GM18909 (cell line): ENCODE data around the gene FRMPD1.
"Not testable (repeated sequence)": the region's sequence is repeated elsewhere in the genome, so short reads cannot be mapped to it uniquely, and the experiment has no call there.

Experiments
- ATAC-seq: cut with Tn5 transposase; IDR thresholded peaks from one replicate; pipeline ENCODE4 v1.9.1; 2021; ENCODE audit warnings: mild to moderate bottlenecking; ENCODE audit not compliant: unreplicated experiment, poor library complexity

The FRMPD1 gene, protein sequence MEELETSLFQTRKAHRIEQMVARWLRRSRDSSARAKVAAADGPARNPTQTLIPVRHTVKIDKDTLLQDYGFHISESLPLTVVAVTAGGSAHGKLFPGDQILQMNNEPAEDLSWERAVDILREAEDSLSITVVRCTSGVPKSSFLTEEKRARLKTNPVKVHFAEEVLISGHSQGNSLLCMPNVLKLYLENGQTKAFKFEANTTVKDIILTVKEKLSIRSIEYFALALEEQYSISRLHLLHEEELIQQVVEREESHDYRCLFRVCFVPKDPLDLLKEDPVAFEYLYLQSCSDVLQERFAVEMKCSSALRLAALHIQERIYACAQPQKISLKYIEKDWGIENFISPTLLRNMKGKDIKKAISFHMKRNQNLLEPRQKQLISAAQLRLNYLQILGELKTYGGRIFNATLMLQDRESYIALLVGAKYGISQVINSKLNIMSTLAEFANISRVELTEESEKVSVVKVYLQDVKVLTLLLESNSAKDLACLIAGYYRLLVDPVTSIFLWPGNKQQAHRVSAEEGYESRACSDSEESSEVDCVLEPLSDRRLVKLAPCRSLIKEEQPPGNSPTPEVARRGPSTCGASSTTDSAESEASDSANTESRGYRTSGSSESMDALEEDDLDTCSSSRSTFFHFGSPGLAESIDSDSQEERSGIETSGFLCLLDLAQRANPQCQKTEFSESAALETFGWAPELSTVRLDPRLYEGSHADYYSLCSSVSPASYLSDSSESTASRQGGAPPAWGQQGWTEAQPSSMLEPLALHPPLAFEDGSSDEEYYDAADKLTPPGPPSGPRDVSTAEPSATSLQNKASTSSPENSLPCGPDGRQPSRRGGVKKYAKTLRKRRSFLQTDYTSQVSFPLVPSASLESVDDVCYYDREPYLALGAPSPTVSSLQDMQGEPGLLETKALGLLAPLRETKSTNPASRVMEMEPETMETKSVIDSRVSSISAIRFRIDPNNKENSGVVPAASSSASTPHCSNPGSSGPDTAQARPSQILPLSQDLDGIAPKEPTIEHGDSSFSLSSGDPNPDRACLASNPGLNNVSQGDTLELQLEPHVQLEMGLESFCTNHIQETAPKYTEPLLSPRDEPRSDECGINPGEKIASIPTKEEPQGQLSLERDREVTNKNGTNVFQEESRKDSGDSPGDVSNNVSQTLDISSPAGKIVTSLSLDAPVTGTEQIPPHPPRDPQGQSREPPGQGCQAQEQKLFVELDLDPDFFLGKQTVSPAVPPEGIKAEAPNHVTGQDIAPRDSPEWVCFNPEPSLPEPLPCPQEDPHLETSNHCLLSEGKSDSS (N-terminal part only)

DNA sequence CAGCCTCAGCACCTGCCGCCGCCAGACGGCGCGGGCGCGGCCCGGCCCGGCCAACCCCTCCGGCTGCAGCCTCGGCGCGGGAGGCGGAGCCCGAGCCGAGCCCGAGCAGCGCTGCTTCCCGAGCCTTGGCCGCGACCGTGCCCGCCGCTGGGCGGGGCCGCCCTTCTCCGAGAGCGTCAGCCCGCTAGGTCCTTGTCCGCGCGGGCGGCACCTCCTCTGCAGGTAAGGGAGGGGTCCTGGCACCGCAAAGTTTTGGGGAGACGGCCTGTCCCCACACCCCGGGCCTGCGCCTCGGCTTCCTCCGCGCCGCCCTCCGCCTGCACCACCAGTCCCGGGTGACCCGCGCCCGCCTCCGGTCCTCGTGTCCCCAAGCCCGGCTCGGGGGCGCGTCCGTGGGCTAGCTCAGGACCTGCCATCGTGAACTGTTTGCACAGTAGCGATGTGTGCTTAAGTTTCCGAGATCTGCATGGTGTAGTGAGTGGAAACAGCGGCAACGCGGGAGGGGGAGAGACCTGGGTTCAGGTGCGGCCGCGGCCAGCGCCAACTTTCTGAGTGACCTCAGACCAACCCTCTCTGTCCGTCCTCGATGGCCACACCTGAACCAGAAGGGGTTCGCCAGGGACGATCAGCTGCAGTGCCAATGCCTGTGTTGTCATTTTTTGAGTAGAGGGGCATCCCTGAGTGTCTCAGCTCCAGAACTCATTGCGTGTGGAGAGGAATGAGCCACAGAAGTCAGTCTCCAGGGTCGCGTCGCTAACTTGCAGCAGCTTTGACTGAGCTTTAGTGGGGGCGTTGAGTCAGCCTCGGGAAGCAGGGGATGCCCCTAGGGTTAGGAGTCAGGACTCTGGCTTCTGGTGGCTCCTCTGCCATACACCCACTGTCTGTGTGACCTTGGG is at the start of gene FRMPD1:
Gene FRMPD1, plus strand, starts transcription at position 82 of the 896 bp plus-strand sequence. CDS start 41,688 bp downstream, outside the sequence.
- ATAC-seq = peak; percentile 75

DNA sequence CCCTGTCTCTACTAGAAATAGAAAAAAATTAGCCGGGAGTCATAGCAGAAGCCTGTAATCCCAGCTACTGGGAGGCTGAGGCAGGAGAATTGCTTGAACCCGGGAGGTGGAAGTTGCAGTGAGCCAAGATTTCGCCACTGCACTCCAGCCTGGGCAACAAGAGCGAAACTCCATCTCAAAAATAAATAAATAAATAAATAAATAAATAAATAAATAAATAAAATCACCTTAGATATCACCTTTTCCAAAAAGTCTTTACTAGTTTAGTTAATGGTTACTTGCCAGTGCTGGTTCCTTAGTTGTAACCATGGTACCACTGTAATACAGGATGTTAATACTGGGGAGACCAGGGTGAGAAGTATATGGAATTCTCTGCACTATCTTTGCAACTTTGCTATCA is 48.7 kb upstream of the FRMPD1 start:
- not testable (repeated sequence) for ATAC-seq

DNA sequence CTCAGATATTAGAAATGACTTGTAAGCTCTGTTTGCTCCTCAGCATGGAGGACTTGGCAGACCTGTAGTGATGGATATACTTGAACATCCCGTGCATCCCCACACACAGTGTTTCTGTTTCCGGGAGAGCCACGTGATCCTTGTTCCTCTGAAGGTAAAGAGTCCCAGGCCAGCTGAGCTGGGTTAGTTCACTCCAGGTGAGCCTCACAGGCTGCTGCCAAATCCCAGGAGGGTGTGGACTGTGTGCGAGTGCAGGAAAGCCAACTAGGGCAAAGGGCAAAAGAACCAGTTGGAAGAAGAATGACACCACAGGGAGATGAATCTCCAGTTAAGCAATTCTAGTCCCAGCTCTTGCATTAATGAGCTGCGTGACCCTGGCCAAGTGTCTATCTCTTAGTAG is 47.9 kb upstream of the FRMPD1 start:
- no peak for ATAC-seq

DNA sequence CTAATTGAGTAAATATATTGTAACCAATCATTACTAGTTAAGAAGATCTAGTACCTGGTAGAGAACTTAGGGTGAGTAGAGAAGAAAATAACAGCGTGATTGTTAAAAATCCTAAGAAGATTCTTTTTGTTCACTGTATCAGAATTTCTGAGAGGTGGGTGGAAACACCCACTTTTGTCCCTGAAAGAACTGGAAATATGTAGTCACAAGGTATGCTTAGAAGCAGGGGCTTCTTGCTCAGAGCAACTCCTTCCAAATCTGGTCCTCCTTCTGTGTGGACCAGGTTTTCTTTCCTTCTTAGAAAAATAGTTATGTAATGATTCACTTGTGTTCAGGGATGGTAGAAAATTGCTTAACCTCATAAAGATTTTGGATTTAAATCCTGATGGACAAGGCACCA is 46.5 kb upstream of the FRMPD1 start:
- ATAC-seq = no peak

DNA sequence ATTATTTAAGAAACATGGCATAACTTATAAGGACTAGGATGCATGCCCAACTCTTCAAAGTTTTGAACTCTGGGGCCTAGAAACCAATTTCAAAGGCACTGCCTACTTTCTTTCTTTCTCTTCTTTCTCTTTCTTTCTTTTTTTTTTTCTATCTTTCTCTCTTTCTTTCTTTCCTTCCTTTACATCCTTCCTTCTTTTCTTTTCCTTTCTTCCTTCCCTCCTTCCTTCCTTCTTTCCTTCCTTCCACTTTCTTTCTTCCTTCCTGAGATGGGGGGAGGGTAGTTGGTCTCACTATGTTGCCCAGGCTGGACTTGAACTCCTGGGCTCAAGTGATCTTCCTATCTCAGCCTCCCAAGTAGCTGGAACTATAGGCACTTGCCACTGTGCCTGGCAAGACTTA is 42.5 kb upstream of the FRMPD1 start:
- no peak for ATAC-seq

DNA sequence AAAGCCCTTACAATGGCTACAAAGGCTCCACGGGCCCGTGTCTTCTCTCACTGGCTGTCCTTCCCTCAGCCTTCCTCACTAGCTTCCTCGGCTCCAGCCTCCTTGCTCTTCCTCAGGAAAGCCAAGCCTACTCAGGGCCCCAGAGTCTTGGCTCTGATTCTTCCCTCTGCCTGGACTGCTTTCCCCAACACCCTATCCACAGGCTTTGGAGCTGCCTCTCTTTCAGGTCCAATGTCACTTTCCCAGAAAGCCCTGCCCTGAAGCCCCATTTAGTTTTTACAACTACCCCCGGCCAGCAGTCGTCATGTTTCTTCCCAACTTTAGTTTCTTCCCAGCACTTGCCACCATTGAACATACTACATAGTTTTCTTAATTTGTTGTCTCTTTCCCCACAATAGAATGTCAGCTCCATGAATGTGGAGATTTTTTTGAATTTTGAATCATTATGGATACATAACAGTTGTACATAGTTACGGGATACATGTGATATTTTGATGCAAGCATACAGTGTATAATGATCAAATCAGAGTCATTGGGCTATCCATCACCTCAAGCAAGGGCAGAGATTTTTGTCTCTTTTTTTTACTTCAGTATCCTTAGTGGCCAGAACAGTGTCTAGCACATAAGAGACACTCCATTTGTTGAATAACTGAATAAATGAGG is 40.9 kb upstream of the FRMPD1 start:
- no peak for ATAC-seq

DNA sequence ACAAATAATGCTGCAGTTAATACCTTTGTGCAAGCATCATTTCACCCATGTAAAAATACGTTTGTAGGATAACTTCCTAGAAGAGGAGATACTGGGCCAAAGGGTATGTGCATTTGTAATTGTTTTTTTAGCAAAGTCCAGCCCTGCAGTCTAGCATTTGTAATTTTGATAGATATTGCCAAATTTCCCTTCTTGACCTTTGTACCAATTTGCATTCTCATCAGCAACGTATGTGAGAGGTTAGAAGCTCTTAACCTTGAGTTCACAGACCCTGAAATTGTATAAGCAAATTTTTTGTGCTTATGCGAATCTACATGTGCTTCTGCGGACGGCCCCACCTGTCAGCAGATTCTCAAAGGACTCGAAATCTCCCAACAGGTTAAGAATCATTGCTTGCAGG is 39.7 kb upstream of the FRMPD1 start:
- no peak for ATAC-seq

DNA sequence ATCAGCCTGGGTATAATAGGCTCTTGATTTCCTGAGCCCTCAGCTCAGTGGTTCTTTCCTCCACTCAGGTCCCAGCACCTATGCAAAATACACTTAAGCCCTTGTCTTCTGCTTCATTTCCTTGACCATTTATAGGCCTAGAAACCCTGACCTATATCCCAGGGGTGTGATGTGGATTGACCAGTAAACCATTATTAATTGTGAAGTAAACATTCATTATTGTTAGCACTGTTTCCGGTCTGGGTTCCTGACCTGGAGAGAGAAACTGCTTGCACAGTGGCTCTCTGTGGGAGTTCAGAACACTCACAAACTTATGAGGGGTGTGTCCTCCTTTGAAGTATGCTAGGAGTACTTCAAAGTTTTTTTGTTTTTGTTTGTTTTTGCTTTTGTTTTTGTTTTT is 38.8 kb upstream of the FRMPD1 start:
- ATAC-seq = no peak

DNA sequence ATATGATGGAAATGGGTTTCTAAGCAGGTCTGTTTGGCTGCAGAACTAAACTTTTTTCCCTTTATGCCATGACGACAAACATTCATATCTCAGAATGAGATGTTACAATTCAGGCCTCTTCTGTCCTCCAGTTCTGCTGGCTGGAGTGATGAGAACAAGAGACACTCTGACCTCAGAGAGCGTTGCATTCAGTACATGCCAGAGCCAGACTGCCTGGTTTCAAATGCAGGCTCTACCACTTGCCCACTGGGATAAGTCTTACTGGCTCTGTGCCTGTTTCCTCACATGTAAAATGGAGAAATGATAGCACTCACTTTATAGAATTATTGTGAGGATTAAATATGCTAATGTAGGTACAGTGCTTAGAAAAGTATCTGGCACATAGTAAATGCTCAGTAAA is 33.6 kb upstream of the FRMPD1 start:
- no peak for ATAC-seq

DNA sequence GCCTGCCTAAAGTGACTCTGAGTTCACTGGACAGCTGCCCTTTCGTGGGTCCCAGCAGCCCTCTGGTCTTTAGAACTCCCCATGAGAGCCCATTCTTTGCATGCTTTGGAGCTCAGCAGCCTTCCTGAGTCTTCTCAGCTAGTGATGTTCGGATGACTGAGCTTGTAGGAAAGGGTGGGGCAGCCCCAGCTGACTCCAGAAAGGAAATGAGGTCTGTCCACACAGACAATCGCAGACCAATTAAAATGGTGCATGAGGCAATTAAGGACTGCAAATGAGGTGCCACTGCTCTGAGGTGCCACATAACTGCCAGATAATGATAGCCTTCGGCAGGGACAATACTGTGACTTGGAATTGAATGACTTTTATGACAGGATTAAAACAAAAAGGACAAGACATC is 32.9 kb upstream of the FRMPD1 start:
- ATAC-seq = no peak

DNA sequence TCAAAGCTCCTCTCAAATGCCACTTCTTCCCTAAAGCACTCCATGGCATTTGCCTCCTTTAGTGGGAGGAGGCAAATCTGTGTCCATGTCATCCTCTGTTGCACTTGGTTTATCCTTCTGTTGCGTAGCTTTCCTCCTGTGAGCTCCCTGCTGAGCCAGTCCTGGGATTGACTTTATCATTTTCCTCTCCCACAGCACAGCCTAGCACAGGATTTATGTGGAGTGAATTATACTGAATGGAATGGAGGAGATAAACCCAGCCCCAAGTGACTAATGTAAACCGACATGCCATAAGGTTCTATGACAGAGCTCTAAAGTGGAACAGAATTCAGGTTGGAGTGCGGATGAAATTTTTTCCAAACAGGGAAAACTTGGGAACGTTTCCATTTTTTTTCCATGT is 31.9 kb upstream of the FRMPD1 start:
- no peak for ATAC-seq

DNA sequence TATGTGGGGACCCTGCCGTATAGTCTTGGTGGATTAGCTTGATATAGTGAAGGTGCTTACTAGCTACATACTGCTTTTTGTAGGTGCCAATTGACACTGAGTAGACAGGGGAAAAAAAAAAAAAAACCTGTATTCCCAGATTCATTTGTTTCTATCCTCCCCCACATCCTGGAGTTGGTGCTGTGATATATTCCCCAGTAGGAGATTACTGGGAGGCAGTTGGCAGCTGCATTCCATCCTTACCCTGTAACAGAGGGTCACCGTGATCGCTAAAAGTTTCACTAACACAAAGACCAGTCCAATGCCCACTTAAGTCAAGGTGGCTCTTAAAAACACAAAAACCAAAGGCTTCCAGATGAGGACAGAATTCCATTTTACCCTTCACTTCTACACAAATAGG is 30.9 kb upstream of the FRMPD1 start:
- no peak for ATAC-seq

DNA sequence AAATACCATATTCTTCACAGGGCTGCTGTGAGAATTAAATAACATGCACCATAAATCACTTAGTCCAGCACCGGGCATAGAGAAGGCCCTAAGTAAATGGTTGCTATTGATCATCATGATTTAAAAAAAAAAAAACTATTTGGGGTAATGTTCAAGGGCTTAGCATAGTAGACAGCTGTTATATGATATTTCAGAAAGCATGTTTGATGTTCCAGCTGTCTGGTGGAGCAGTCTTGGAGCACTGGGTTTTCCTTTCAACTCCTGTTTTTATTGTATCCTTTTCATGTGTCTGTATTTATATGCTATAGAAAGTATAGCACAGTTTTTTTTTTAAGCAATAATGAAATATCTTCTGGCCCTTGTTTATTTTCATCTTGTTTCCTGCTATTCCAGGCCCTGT is 30.4 kb upstream of the FRMPD1 start:
- no peak for ATAC-seq

DNA sequence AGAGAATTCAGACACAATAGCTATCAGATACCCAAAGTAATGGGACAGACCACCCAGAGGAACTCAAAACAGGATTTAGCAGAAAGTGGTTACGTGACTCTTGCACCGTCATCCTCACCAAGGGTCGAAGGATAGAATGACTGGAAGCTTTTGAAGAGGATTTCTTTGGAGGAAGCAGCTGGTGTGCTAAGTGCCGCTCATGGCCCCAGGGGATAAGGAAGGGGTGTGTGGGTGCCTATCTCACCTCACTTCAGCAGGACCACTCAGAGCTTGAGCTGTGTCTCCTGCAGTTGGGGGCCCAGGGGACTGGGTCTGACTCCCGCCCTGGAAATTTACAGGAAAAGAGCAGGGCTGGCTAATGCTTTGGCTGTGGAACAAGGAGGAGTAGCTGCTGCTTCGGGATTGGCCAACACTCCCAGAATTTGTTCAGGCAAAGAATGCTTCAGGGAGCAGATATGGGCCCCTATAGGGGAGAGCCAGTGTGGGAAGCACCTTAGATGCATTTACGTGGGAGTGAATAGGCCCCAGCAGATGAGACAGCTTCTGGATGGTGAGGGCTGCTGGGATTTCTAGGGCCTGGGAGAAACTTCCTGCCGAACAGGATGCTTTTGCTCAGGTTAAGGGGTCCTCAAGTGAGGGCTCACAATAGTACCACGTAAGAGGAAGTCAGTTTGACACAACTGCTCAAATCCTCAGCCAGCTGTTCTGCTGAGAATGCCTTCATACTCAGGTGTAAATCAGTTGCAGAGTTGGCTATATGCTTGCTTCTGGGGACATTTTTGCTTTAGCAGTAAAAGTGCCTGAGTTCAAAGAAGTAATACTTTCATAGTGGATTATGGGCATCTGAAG is 29.3 kb upstream of the FRMPD1 start:
- no peak for ATAC-seq

DNA sequence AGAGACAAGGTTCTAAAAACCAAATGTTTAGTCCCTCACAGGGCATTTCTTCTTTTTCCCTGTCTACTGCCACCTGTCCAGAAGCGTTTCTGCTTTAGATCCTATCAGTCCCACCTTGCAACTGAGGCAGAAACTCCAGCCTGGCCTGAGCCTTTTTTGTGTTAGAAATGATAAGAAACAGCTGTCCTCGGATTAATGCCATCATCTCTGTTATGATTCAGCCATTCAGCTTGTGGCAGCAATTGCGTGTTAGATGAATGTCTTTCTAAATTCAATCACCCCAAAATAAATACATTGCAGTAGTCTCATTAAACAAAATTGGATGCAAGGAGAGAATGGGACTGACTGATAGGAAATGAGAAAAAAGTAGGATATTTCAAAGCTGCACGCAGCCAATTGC is 28.3 kb upstream of the FRMPD1 start:
- ATAC-seq = no peak

DNA sequence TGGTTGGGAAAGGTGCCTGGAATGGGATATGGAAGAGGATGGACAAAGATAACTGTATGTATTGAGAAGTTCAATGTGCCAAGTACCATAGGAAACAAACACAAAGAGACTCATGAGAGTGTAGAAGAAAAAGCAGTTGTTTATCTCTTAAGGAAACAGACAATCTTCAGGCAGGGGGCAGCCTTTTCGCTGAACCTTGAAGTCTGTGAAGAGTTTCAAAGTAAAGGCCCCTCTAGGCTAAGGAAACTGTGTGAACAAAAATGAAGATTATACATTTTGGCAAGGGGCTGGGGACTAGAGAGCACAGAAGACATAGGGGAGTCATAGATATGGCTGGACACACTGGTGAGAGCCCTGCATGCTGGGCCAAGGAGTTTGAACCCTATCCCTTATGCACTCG is 27.5 kb upstream of the FRMPD1 start:
- no peak for ATAC-seq

DNA sequence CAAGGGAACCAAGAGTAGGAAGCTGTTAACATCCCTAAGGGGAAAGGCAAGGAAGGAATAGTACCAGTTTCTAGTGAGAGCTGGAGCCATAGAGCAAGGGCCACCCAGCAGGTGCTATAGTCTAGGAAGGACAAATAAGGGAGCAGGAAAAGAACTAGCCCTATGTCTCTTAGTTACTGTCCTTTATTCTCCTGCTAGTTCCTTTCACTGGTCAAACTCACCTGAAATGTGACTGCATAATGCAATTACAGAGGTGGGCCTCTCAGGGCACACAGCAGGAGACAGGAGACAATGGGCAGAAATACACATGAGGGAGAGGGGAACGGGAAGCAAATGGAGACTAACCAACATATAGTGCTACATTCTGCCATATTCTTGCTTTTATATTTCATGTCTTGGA is 26.7 kb upstream of the FRMPD1 start:
- ATAC-seq = no peak

DNA sequence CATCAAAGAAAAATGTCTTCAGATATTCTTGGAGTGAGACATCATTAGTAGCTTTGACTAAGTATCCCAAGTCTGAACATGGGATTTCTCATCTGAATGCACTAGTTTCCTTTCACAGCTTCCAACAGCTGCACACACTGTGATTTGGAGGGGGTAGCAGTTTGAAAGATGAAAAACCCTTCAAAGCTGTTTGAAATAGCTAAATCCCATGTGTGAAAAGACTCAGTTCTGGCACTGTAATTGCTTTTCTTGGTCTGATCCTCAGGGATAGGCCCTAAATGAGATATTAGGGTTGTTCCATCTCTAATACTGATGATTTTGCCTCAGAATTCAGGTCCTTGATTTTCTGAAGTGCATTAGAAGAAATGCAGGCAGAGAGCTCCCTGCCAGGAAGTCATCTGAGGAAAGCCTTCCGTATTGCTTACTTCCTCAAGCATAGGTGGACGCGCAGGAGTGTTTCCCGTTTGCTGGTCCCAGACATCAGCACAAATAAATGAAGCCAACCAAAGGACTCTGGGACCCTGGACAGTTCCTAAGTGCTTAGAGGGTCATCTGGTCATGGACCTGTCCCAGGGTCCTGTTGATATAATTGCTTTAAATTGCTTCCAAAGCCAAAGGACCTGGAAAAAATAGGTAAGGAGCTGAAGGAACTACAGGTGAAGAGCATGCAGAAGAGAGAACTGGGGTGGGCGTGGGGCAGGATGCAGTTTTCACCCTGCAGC is 25.6 kb upstream of the FRMPD1 start:
- no peak for ATAC-seq
